Erythroblast (primary cell): ENCODE measurements around the gene SCN2A.

Experiments
- GATA1 ChIP-seq: IDR thresholded peaks from 2 replicates; pipeline ENCODE4 v1.6.1; 2011; ENCODE audit warnings: low read depth, mild to moderate bottlenecking, control low read depth, low read length, moderate library complexity
- POLR2A ChIP-seq: IDR thresholded peaks from 2 replicates; pipeline ENCODE4 v1.6.1; 2011; ENCODE audit warnings: mild to moderate bottlenecking, low read length

- TF ChIP-seq POLR2A, result no peak
- no peak for TF ChIP-seq GATA1
Observed at GRCh38 chr2:165205865-165206264, 33.3 kb upstream of the SCN2A start.
